Caki2 (cell line): ENCODE measurements around the gene ANKLE1. TPM values are rescaled to one million over a fixed set of nuclear protein-coding genes. Genes with fewer than 3 reads are reported as not detected.

Experiments
- DNase-seq: peaks from one replicate; pipeline ENCODE4 v3.0.0-alpha.2; 2015; ENCODE audit warnings: low read depth
- in situ Hi-C: cut with HindIII; loops from 2 replicates; pipeline ENCODE4 v1.10.0; 2016; ENCODE audit warnings: low sequenced_read_pairs, low pct_unique_long_range_greater_than_20kb, mixed read lengths
- total RNA-seq: library from RNA; depleted of rRNA; stranded (reverse); fragments of >200 nt; shearing (Covaris generic); gene quantifications from 2 replicates; pipeline ENCODE4 v1.2.3, GENCODE V29; 2014; ENCODE audit warnings: low replicate concordance

Gene ANKLE1
- total RNA-seq, 1 experiment from 2014 or later: 0.51 TPM

DNA sequence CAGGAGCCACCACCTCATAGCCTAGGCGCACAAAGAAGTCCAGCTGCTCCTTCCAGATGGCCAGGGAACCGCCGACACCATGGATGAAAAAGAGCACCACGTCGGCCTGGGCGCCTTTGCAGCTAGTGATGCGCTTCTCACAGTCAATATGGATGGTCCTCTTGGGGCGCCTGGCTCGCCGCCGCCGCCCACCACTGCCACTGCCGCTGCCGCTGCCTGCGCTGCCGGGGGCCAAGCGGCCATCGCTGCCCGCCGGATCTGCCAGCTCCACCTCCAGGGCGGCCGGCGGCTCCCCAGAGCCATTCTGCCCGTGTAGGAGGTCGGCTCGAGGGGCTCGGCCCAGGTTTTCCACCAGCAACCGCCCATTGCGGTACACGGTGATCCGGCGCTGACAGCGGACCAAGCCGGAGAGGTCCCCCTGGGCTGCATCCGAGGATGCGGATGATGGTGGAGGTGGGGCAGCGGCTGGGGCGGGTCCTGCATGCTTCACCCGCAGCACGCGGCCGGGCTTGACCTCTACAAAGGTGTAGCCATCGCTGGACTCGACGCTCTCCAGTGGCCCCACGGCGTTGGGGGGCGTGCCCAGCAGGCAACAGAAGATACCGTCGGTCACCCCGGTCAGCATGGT is 19.4 kb downstream of the ANKLE1 start:
- DNase-seq: no peak
- in situ Hi-C loops: no loop called here

DNA sequence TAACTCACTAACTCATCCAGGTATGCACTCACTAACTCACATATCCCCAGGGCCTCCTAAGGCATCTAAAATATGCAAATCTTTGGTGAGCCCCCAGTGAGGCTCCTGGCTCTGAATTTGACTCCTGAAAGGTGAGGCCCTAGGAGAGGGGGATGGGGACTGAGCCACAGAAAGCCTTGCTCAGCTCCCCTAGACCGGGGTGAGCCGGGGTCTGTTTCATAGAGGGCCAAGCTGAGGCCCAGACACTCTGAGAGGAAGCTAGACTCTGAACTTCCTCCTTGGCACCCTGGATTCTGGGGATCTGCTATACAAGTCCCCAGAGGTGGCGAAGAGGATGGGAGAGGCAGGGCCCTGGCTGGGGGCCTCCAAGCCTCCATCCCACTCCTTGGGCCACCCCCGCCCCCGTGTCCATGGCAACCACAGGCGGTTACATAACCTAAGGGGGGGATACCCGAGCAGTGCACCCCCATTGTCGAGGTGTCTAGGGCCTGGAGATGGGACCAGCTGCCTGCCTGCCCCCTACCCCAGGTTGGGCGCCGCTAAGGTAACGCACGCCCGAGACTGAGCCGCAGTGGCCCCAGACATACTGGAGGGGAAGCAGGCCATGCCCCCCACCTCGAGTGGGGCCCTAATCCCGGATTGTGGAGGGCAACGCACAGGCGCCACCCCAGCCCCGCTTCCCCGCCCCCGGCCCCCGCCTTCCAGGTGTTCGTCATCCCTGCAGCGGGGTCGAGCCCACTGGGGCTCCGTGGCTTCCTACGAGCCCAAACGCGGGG is 20.9 kb downstream of the ANKLE1 start:
- no peak for DNase-seq
- in situ Hi-C loops: no loop called here

DNA sequence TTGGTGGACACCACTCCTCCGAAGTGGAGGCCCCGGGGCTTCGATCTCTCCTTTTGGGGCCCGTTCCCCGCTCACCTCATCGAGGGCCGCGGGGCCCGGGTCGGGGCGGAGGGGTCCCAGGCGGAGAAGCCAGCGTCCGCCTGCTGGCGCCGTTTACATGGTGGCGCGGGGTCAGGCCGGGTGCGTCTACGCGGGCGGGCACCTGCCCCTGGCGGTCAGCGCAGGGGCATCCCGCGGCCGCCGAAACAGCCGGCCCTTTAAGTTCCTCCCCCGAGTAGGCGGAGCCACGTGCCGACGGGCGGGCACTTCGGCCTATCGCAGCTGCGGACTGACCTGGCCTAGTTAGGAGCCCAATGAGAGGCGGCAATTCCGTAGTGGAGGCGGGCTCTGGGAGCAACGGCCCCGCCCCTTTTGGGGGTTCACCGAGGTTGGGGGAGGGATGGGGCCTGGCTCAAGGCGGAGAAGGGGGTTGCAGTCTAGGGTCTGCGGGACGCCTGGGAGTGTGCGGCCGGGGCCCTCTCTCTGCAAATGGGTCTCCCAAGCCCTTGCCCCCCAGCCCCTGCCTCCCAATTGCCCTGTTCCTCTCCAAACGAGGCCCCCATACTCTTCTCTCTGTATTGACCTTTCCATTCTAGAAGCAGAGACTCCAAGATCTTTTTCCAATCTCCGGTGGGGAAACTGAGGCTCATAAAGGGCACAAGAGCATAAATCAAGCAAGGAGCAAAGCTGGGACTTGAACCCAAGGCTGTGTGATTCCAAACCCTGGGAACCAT is 21.7 kb downstream of the ANKLE1 start, which contains the start of gene ABHD8:
ABHD8 (minus strand) TSS at position 259 of the 773 bp plus-strand sequence. CDS start 1,809 bp downstream, outside the sequence.
- peak; percentile 92 for DNase-seq
- in situ Hi-C loops: no loop called here

DNA sequence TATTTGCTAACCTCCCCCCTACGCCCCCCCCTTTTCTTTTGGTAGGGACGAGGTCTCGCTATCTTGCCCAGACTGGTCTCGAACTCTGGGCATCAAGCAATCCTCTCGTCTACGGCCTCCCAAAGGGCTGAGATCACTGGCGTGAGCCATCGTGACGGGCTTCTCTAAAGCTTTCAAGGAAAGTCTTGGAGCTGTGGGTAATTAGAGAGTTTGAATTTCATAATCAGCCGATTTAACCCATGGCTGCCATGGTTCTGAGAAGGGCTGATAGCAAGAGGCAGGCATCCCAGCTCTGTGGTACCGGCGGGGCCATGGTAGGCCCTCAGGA is 22.2 kb downstream of the ANKLE1 start:
- DNase-seq: no peak
- in situ Hi-C loops: no loop called here

DNA sequence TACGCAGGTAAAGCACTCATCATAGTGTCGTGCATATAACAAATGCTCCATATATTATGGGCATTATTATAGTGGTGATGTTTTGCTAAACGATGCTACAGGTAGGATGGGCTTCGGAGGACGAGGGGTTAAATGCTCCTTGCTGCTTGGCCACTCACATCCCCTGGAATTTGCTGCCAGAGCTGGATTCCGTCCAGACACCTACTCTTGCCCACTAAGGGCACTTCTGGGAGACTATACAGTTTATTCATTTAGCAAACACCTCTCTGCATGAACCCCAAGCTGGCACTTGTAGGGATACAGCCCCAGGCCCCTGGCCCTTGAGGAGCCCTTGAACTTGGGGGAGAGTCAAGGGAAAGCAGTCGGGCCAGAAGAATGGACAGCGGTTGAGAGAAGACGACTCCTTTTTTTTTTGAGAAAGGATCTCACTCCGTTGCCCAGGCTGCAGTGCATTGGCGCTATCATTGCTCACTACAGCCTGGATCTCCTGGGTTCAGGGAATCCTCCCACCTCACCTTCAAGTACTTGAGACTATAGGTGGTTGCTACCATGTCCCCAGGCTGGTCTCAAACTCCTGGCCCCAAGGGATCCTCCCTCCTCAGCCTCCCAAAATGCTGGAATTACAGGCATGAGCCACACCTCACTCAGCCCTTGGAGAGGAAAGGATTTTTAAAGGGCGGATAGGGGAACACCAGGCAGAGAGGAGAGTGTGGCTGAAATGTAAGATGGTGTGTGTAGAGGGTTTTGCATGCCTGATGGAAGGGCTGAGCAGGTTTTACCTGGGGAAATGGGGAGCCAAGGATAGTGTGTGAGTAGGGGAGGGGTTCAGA is 22.9 kb downstream of the ANKLE1 start:
- in situ Hi-C loops: no loop called here

DNA sequence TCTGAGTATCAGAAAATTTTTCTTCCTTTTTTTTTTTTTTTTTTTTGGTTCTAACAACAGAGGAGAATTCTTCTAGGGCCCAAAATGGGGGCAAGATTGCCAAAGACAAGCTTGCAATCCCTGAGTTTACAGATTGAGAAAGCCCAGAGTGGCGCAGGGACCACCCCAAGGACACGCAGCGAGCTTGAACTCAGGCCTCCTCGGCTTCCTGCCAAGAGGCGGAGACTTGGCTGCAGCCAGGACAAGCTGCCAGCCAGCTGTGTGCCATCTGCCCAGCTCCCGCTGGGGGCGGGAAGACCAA is 23.5 kb downstream of the ANKLE1 start:
- in situ Hi-C loops: no loop called here
- DNase-seq: no peak

More for the DNA sequence above, 22.9 kb downstream of the ANKLE1 start:
- DNase-seq: peak; percentile 29

DNA sequence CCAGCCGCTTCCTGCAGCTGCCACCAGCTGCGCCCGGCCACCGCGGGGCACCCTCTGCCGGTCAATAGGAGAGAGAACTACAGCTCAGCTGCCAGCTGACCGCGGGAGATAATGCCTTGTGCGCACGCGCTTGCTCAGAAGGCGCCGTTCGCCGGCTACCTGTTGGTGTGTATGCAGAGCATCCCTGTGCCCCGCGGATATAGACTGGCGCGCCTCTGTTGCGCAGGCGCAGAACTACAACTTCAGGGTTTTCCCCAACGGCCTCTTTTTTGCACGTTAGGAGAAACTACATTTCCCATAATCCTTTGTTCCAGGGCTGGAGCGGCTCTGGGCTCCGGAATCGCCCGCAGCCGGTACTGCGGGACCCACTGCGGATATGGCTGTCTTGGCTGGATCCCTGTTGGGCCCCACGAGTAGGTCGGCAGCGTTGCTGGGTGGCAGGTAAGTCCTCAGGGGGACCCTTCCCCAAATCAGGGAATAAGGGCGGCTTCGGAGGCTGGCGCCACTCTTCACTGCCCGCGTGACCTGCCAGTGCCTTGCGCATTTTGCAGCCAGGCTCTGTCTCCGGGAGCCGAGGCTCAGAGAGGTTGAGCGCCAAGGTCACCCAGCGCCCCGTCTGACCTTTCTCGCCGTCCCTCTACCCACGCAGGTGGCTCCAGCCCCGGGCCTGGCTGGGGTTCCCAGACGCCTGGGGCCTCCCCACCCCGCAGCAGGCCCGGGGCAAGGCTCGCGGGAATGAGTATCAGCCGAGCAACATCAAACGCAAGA is 24.0 kb downstream of the ANKLE1 start, which contains the start of gene MRPL34:
MRPL34 (plus strand) TSS at position 356 of the 768 bp plus-strand sequence; CDS start at position 377, 21 bp downstream.
- DNase-seq: peak; percentile 100
- in situ Hi-C loops: no loop called here

DNA sequence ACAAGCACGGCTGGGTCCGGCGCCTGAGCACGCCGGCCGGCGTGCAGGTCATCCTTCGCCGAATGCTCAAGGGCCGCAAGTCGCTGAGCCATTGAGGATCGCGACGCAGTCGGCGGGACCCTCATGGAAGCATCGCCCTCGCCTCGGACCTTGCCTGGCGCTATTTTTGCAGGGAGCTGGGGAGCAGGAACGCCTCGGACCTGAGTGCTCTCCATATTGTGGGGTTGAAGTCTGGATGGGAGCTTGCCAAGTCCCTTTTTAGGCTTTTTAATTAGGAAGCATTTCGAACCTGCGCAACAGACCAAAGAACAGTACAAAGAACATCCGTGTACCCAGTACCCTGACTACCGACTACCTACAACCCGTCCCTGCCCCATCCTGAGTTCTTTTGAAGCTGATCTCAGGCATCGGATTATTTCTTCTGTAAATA is 24.6 kb downstream of the ANKLE1 start:
- DNase-seq: no peak

DNA sequence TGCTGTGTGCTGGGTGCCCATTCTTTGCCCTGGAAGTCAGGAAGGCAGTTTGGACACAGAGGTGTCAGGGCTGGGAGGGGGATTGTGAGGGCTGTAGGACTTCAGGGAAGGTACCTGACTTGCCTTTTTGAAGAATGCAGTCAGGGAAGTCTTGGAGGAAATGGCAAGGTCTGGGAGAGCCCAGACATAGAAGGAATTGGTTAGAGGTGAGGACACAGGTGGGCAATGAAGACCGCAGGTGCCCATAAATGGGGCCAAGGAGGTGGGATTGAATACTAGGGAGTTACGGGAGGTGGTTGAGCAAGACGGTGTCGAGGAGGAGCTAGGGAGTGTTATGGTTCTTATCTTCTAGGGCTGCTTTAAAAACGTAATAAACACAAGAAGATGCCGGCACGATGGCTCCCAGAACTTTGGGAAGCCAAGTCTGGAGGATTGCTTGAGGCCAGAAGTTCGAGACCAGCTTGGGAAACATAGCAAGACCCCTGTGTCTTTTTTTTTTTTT is 26.2 kb downstream of the ANKLE1 start:
- in situ Hi-C loops: no loop called here

More for the DNA sequence above, 24.6 kb downstream of the ANKLE1 start:
- in situ Hi-C loops: no loop called here

DNA sequence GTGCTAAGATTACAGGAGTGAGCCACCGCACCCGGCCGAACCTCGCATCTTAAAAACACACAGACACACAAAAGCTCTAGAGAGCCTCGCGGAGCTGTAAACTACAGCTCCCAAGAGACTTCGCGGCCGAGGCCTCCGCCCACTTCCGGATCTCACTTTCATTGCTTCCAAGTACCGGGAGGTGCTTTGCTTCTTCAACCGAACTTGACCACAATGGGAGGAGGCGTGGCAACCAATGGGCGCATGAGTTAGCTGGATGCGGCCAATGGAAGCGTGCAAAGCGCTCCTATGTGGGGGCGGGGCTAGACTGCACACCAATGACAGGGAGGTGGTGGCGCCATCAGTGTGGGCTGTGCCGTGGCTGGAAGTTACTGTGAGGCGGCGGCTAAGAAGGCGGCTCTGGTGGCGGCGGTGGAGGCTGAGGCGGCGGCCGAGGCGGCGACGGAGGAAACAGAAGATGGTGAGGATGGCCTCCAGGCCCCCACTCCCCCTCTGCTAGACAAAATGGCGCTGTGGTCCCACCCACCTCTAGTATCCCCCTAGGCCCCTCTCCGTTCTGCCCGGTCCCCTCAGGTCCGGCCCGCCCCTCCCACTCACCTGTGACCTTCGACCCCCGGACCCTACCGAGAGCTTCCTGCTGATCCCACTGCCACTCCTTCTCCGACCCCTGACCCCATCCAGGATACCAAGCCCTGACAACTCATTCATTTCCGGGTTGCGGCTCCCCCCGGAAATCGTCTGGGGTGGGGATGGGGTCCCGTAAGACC is 27.7 kb downstream of the ANKLE1 start, which contains the start of gene DDA1:
DDA1 (plus strand) TSS at position 366 of the 767 bp plus-strand sequence; CDS start at position 458, 92 bp downstream.
- peak; percentile 99 for DNase-seq
- in situ Hi-C loops: no loop called here

More for the DNA sequence above, 26.2 kb downstream of the ANKLE1 start:
- no peak for DNase-seq

DNA sequence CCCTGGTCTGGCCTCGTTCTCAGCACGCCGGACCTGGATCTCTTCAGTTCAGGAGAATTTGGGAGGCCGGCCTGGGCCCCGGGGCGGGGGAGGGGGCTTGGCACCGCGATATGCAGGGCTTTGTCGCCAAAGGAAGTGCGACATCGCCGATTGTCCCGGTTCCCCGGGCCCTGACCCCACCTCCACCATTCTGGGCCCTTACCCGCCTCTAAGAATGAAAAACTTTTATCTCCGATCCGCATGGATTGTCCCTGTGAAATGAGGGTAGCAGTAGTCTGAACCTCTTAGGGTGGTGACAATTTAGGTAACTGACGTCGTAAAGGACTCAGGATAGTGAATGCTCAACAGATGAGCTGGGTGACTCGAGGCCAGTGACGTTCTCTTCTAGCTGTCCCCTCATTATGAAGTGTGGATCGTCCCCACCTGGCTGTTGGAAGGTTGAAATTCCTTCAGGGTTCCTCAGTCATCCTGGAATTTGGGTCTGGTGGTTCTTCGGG is 28.3 kb downstream of the ANKLE1 start:
- no peak for DNase-seq
- in situ Hi-C loops: no loop called here

DNA sequence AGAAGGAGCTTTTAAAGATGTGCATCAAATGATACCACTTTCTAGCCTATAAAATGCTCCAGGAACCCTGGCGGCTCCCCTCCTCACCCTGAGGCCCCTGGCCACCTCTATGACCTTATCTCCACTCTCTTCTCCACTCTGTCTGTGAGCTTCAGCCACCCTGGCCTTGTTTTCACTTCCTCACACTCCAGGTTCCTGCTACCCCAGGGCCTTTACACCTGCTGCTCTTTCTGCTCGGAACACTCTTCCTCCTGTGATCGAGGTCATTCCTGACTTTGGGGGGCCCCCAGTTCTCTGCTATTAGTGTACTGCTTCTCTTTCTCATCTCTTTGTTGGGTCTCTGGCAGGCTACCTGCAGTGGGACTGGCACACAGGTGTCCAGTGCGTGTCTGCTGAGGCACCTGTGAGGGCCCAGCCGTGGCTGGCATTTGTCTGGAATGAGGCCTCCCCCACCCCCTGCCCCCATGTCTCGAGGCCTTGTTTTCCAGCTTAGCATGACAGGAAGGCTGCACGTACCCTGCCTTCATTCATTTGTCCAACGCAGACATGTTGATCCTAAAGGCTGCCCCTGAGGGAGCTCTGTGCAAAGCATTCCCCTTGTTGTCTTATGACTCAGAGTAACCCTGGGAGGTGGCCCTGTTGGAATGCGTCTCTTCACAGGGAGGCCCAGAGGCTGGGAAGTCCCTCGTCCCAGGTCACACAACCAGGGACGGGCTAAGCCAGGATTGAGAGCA is 29.9 kb downstream of the ANKLE1 start:
- in situ Hi-C loops: no loop called here
- peak; percentile 89 for DNase-seq

DNA sequence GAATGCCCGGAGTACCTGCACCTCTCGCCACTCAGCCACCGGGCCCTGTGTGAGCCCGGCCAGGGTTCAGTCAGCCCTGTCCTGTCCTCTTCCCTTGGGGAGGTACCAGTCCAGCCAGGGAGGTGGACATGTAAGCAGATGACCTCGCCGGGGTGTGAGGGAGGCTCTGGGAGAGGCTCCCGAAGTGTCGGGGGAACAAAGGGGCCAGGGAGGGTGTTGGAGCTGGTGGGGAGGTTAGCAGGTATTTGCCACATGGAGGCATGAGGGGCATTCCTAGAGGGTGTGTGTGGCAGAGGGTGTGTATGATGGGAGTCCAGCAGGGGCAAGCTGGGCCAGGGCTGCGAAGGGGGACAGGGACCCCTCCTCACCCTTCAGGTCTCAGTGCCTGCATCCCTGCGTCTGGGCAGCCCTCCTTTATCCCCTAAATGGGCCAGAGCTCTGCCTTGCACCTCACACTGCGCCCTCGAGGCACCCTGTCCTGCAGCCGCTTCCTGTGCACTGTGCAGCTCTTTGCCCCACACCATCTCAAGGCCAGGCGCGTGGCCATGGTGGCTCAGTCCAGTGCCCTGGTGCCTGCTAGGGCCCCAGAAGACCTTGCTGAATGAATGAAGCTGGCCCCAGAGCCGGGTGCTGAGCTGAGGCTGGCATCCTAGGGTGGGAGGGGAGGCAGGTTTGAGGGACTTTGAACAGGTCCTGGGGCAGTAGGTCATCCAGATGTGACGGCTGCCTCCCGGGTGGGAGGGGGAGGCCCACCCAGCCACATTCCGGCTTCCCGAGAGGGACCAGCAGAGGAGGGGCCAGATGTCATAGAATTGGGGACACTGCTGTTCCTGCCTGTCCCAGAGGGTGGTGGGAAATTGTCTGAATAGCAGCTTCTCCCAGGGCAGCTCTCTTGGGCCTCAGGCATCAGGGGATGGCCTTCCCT is 30.8 kb downstream of the ANKLE1 start:
- in situ Hi-C loops: no loop called here
- no peak for DNase-seq

DNA sequence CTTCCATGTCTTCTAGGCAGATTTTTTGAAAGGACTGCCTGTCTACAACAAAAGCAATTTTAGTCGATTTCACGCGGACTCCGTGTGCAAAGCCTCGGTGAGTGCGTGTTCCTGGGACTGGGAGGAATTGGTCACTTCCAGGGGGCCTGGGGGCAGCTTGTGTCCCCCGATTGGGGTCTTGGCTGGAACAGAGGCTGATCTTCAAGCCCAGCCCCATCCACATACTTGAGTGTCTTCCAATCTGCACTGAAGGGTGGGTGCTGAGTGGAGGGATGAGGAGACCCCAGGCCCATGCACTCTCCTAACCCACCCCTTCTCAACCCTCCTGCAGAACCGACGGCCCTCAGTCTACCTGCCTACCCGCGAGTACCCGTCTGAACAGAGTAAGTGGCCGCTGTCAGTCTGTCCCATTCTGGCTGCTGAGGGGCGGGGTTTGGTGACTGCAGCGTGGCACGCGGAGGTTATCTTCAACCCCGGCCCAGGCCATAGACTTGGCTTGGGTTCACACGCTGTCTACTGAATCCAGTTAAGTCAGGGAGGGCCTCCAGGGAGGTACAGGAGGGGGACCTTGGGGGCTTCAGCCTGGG is 32.4 kb downstream of the ANKLE1 start:
- DNase-seq: no peak
- in situ Hi-C loops: no loop called here

DNA sequence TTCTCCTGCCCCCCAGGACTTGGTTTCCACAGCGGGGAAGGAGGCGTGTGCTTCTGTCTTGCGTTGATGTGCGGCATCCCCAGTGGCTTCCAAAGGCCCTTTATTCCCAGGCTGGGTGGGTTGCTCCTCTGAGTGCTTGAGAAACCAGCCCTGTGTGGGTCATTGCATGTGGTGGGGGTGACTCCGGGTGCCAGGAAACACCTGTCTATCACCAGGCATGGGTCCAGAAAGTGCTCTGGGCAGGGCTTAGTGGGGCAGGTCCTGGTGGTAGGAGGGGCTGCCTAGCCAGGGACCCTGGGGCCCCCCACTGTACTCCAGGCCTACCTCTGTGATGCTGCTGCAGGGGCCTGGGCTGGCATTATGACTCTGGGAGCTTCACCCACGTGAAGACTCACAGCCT is 37.3 kb downstream of the ANKLE1 start:
- DNase-seq: no peak
- in situ Hi-C loops: no loop called here
